ENCODE data around the gene SETX. TPM values are rescaled to one million over a fixed set of nuclear protein-coding genes. Genes with fewer than 3 reads are reported as not detected.
A peak's percentile ranks its signal among the peaks of the same experiment; 100 is the strongest.

The SETX gene, protein sequence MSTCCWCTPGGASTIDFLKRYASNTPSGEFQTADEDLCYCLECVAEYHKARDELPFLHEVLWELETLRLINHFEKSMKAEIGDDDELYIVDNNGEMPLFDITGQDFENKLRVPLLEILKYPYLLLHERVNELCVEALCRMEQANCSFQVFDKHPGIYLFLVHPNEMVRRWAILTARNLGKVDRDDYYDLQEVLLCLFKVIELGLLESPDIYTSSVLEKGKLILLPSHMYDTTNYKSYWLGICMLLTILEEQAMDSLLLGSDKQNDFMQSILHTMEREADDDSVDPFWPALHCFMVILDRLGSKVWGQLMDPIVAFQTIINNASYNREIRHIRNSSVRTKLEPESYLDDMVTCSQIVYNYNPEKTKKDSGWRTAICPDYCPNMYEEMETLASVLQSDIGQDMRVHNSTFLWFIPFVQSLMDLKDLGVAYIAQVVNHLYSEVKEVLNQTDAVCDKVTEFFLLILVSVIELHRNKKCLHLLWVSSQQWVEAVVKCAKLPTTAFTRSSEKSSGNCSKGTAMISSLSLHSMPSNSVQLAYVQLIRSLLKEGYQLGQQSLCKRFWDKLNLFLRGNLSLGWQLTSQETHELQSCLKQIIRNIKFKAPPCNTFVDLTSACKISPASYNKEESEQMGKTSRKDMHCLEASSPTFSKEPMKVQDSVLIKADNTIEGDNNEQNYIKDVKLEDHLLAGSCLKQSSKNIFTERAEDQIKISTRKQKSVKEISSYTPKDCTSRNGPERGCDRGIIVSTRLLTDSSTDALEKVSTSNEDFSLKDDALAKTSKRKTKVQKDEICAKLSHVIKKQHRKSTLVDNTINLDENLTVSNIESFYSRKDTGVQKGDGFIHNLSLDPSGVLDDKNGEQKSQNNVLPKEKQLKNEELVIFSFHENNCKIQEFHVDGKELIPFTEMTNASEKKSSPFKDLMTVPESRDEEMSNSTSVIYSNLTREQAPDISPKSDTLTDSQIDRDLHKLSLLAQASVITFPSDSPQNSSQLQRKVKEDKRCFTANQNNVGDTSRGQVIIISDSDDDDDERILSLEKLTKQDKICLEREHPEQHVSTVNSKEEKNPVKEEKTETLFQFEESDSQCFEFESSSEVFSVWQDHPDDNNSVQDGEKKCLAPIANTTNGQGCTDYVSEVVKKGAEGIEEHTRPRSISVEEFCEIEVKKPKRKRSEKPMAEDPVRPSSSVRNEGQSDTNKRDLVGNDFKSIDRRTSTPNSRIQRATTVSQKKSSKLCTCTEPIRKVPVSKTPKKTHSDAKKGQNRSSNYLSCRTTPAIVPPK (N-terminal part only)
- total RNA-seq: 10 to 100 TPM; 57.9 to 78.5 TPM

DNA sequence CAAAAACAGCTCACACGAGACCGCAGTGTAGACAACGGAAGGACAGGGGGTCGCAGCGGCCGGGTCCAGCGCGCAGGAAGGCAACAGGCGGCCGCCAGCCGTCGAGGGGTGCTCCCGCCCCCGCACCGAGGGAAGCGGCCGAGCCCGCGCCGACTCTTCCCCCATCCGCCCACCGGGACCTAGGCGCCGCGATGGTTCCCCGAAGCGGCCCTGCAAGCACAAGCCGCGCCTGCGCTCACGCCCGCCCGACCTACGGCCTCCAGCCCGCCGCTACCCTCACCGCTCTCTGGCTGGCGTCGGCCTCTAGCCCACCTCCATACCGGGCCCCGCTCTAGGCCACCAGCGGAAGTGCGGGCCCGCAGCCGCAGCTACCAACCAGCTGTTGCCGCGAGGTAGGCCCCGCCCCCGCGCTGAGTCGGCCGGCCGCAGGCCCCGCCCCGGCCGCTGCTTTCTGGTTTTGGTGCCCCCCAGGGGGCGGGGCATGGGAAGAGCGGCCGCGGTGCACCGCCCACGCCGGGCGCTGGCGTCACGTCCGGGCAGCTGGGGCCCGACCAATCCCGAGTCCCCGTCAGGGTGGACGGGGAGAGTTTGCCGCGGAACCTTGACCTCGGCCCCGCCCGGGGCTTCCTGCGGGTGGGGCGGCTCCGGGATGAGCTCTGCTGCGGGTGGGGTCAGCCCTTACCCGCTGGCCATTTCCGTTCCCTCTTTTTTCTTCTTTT lies at the start of gene SETX:
Gene SETX (minus strand): TSS at position 350 of the 719 bp plus-strand sequence. CDS start 5,558 bp downstream, outside the sequence.
- H3K4me3 ChIP-seq: peak within 1 kb of the TSS; percentile 96
- DNase-seq (ENCODE audit: low spot score): peak; percentile 87
- H3K27me3 ChIP-seq (replicated peaks; ENCODE audit: insufficient read depth): no peaks in the 10 kb centered on the region
- peak; percentile 93 for ATAC-seq (ENCODE audit: insufficient number of reproducible peaks, low FRiP score, low read depth)
- peaks cover 11% of the 10 kb centered on the region for H3K36me3 ChIP-seq
- peak within 1 kb of the TSS; percentile 89 to 90 for H3K27ac ChIP-seq
- TF ChIP-seq, protein P1, sequence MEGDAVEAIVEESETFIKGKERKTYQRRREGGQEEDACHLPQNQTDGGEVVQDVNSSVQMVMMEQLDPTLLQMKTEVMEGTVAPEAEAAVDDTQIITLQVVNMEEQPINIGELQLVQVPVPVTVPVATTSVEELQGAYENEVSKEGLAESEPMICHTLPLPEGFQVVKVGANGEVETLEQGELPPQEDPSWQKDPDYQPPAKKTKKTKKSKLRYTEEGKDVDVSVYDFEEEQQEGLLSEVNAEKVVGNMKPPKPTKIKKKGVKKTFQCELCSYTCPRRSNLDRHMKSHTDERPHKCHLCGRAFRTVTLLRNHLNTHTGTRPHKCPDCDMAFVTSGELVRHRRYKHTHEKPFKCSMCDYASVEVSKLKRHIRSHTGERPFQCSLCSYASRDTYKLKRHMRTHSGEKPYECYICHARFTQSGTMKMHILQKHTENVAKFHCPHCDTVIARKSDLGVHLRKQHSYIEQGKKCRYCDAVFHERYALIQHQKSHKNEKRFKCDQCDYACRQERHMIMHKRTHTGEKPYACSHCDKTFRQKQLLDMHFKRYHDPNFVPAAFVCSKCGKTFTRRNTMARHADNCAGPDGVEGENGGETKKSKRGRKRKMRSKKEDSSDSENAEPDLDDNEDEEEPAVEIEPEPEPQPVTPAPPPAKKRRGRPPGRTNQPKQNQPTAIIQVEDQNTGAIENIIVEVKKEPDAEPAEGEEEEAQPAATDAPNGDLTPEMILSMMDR (IDR thresholded peaks at IDR 0.05): no peak
- no peaks in the 10 kb centered on the region for H3K9me3 ChIP-seq
- peaks cover 3 to 30% of the 10 kb centered on the region in 2 donors for H3K4me1 ChIP-seq (ENCODE audit: control insufficient read depth in 1 of 2, low read depth in 2 of 2)

DNA sequence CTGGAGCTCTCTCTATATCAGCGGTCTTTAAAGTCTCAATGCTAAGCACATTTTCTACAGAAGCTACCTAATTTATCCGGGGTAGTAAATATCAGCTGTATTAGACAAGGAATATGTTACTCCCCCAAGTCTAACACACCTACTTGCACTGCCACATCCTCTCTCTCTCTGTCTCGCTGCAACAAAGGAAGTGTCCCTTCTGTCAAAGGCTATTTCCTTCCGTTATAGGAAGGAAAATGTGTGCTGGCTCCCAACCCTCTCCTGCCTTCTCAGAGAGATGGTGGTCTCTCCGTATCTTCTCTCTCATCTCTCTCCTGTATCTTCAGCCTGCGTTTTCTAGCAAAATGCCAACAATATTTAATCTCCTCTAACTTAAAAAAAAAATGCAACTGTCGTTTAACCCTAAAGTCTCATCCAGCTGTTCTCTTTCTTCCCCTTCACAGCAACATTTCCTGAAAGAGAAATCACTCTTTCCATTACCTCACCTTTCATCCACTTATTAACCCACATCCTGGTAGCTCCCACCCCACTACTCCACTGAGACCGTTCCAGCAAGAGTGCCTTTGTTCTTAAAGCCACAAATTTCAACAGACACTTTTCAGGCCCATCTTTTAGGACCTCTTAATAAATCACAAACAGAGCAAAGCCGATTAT lies 49.6 kb upstream of the SETX start:
- Histone ChIP-seq H3K4me1 (ENCODE audit: control insufficient read depth in 1 of 2, low read depth in 2 of 2) (peaks cover 7 to 17% of the 10 kb centered on the region in 2 donors), H3K9me3 (no peaks in the 10 kb centered on the region), H3K36me3 (peaks cover 13% of the 10 kb centered on the region), H3K27me3 (replicated peaks; ENCODE audit: insufficient read depth) (no peaks in the 10 kb centered on the region), H3K27ac (no peak overlapping the region), H3K4me3 (no peak overlapping the region)
- TF ChIP-seq, protein P1 (IDR thresholded peaks at IDR 0.05): no peak
- DNase-seq (ENCODE audit: low spot score) (no peak), ATAC-seq (ENCODE audit: insufficient number of reproducible peaks, low FRiP score, low read depth) (no peak)

DNA sequence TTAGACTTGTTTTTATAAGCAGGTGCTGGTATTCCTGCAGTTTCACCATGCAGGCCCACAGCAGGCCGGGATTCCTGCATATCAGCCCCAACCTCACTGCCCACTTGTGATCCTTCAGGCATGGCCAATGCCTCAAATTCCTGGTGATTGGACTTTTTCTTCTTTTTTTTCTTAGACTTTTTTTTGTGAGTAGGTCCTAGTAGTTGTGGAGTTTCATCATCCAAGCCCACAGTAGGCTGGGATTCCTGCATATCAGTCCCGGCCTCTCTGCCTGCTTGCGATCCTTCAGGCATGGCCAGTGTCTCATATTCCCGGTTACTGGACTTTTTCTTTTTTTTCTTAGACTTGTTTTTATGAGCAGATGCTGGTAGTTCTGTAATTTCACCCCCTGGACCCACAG lies 47.0 kb upstream of the SETX start:
- no peak overlapping the region for H3K4me3 ChIP-seq
- no peak overlapping the region for H3K27ac ChIP-seq
- peaks cover 30% of the 10 kb centered on the region for H3K36me3 ChIP-seq
- H3K4me1 ChIP-seq (ENCODE audit: control insufficient read depth in 1 of 2, low read depth in 2 of 2): peaks cover 7 to 12% of the 10 kb centered on the region in 2 donors
- H3K27me3 ChIP-seq (replicated peaks; ENCODE audit: insufficient read depth): no peaks in the 10 kb centered on the region
- H3K9me3 ChIP-seq: no peaks in the 10 kb centered on the region
- no peak for ATAC-seq (ENCODE audit: insufficient number of reproducible peaks, low FRiP score, low read depth)
- no peak for DNase-seq (ENCODE audit: low spot score)
- TF ChIP-seq, protein P1 (IDR thresholded peaks at IDR 0.05): no peak

DNA sequence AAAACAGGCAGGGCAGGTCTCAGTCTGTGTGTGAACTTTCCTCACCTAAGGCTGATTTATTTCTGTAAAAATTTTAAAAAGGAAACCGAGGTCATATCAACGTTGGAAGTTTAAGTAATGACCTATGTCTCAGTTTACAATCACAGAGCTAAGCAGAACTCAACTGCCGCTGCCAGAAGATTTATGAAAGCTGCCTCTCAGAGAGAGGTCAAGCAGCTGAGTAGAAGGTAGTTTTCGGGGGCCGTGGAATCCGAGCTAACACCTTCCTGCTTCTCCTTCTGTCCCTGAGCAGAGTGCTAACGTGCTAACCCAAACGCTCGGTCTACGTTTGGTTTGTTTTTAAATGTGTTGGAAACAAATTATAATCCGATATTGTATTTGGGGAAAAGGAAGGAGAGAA lies 40.8 kb upstream of the SETX start:
- Histone ChIP-seq H3K27me3 (replicated peaks; ENCODE audit: insufficient read depth) (no peaks in the 10 kb centered on the region), H3K36me3 (peaks cover 68% of the 10 kb centered on the region)
- no peak for ATAC-seq (ENCODE audit: insufficient number of reproducible peaks, low FRiP score, low read depth)

More for the DNA sequence above, 40.8 kb upstream of the SETX start:
- Histone ChIP-seq H3K27ac (no peak overlapping the region), H3K4me3 (no peak overlapping the region), H3K4me1 (ENCODE audit: control insufficient read depth in 1 of 2, low read depth in 2 of 2) (no peaks in the 10 kb centered on the region), H3K9me3 (no peaks in the 10 kb centered on the region)
- no peak for DNase-seq (ENCODE audit: low spot score)
- TF ChIP-seq, protein P1 (IDR thresholded peaks at IDR 0.05): no peak
